Chondrocyte (in vitro differentiated cells): ENCODE measurements around the gene LPCAT1. TPM values are rescaled to one million over a fixed set of nuclear protein-coding genes. Genes with fewer than 3 reads are reported as not detected.

ENCODE experiments used
- DNase-seq: peaks from one replicate; pipeline ENCODE4 v3.0.0; 2021; ENCODE audit warnings: mixed read lengths, low spot score
- H3K27ac Mint-ChIP-seq: one replicate; pipeline ENCODE4 v1.8.0; 2021; ENCODE audit warnings: mild to moderate bottlenecking, moderate library complexity, mixed read lengths; ENCODE audit not compliant: unreplicated experiment
- H3K27me3 Mint-ChIP-seq: 2 replicates; pipeline ENCODE4 v1.8.0; 2021; ENCODE audit warnings: low read depth, mixed read lengths
- H3K36me3 Mint-ChIP-seq: 2 replicates; pipeline ENCODE4 v1.8.0; 2021; ENCODE audit warnings: low read depth, mixed read lengths
- H3K4me1 Mint-ChIP-seq: 2 replicates; pipeline ENCODE4 v1.8.0; 2021; ENCODE audit warnings: low read depth, mild to moderate bottlenecking, mixed read lengths
- H3K4me3 Mint-ChIP-seq: one replicate; pipeline ENCODE4 v1.8.0; 2021; ENCODE audit warnings: mild to moderate bottlenecking, moderate library complexity, mixed read lengths; ENCODE audit not compliant: unreplicated experiment
- H3K9me3 Mint-ChIP-seq: 2 replicates; pipeline ENCODE4 v1.8.0; 2021; ENCODE audit warnings: low read depth, mixed read lengths
- CTCF ChIP-seq: fragments of 200-600 bp; sonication (generic); IDR thresholded peaks from 2 replicates; pipeline ENCODE4 v1.5.0; 2021; ENCODE audit warnings: antibody characterized with exemption, mild to moderate bottlenecking, moderate library complexity
- total RNA-seq: library from RNA; stranded (reverse); gene quantifications from 3 replicates; pipeline ENCODE4 v1.2.1, GENCODE V29; 2021

The LPCAT1 gene
- total RNA-seq, 1 donor from 2014 or later: 49.4 TPM

DNA sequence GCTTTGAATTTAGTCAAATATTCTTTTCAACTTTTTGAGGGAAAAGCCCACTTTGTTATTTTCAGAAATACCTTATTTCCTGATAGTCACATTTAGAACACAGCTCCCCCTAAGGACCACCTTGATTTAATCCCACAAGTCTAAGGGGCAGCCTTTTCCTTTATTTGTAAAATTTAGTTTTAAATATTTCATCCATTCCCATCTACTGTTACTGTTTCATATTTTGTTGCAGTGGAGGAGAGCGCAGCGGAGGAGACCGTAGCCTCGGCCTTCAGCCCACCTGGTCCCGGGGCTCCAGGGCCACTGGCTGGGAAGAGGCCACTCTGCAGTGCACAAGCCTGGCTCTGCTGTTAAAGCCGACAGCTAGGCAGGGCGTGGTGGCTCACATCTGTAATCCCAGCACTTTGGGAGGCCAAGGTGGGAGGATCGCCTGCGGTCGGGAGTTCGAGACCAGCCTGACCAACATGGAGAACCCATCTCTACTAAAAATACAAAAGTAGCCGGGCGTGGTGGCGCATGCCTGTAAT is 19.6 kb downstream of the LPCAT1 start:
- Mint-ChIP-seq H3K27me3 (no peaks in the 10 kb centered on the region), H3K27ac (no peak overlapping the region), H3K9me3 (no peaks in the 10 kb centered on the region), H3K4me3 (no peak overlapping the region), H3K36me3 (peaks cover 3% of the 10 kb centered on the region), H3K4me1 (peaks cover 7% of the 10 kb centered on the region)
- TF ChIP-seq CTCF: peak; percentile 20
- no peak for DNase-seq

- no peak for DNase-seq
- H3K27me3 Mint-ChIP-seq: no peaks in the 10 kb centered on the region
Measured at GRCh38 chr5:1503241-1504068, 20.3 kb downstream of the LPCAT1 start.

DNA sequence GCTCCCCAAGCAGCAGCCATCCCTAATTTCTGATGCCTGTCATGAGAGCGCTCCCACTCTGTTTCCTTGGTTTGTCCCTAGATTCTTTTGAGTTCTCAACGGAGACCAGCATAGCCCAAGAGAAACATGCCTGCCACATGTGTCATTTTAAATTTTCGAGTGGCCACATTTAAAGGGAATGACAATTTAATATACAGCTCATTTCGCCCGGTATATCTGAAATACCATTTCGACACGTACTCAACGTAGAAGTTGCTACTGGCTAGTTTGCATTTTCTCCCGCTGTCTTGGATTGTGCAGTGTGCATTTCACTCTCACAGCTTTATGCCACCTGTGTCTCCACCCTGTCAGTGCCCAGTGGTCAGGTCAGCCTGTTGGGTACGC is 21.0 kb downstream of the LPCAT1 start:
- H3K27me3 Mint-ChIP-seq: no peaks in the 10 kb centered on the region

More at GRCh38 chr5:1503241-1504068, 20.3 kb downstream of the LPCAT1 start:
- peaks cover 4% of the 10 kb centered on the region for H3K36me3 Mint-ChIP-seq
- H3K27ac Mint-ChIP-seq: no peak overlapping the region
- H3K4me3 Mint-ChIP-seq: no peak overlapping the region
- H3K9me3 Mint-ChIP-seq: no peaks in the 10 kb centered on the region
- TF ChIP-seq CTCF: no peak
- peaks cover 7% of the 10 kb centered on the region for H3K4me1 Mint-ChIP-seq

GRCh38 chr5:1502046-1502736 is 21.6 kb downstream of the LPCAT1 start:
- no peak for TF ChIP-seq CTCF
- no peak for DNase-seq
- Mint-ChIP-seq H3K27ac (no peak overlapping the region), H3K36me3 (peaks cover 7% of the 10 kb centered on the region), H3K9me3 (no peaks in the 10 kb centered on the region), H3K4me1 (peaks cover 7% of the 10 kb centered on the region), H3K4me3 (no peak overlapping the region), H3K27me3 (no peaks in the 10 kb centered on the region)

More for the DNA sequence above, 21.0 kb downstream of the LPCAT1 start:
- Mint-ChIP-seq H3K9me3 (no peaks in the 10 kb centered on the region), H3K4me3 (no peak overlapping the region), H3K4me1 (peaks cover 7% of the 10 kb centered on the region), H3K36me3 (peaks cover 8% of the 10 kb centered on the region), H3K27ac (no peak overlapping the region)
- no peak for TF ChIP-seq CTCF
- no peak for DNase-seq

DNA sequence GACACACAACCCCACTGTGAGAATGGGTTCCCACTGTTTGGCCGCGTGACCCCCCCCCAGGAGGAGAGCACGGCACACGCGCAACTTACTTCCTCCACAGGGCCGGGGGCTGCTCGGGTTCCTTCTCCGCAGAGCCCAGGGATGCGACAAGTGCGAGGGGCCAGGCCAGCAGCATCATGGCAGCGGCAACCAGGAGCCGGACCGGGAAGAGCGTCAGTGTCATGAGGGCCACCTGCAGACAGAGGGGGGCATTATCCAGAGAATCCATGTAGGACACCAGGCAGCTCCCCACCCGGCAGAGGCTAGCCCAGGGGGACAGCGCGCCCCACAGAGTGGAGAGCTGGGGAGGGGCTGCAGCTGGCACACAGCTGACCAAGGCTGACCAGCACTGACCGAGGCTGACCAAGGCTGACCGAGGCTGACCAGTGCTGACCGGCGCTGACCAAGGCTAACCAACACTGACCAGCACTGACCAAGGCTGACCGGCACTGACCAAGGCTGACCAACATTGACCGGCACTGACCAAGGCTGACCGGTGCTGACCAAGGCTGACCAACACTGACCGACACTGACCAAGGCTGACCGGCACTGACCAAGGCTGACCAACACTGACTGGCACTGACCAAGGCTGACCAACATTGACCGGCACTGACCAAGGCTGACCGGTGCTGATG is 22.3 kb downstream of the LPCAT1 start:
- no peak for DNase-seq
- Mint-ChIP-seq H3K27ac (no peak overlapping the region), H3K36me3 (peaks cover 8% of the 10 kb centered on the region), H3K27me3 (no peaks in the 10 kb centered on the region), H3K4me1 (peaks cover 7% of the 10 kb centered on the region), H3K9me3 (no peaks in the 10 kb centered on the region), H3K4me3 (no peak overlapping the region)
- TF ChIP-seq CTCF: no peak
